ENCODE results near the gene CPT1B.

- TF ChIP-seq CTCF (conservative IDR thresholded peaks at IDR 0.05; ENCODE audit: low read depth, low read length) (no peak), EZH2 (IDR thresholded peaks at IDR 0.05; ENCODE audit: low read length, unreplicated experiment) (no peak), EZH2phosphoT487 (IDR thresholded peaks at IDR 0.05; ENCODE audit: borderline replicate concordance, low read length) (no peak)
These were observed 21.7 kb upstream of the CPT1B start for GRCh38 chr22:50599816-50600455.

Measured in PC-3 (cell line).